ENCODE results near the gene PLAC1. TPM values are rescaled to one million over a fixed set of nuclear protein-coding genes. Genes with fewer than 3 reads are reported as not detected.

PLAC1 gene
- total and polyA plus RNA-seq, 2 donors = 0.23 to 14.5 TPM

GRCh38 chrX:134571796-134572195, 86.5 kb downstream of the PLAC1 start:
- no peaks in the 10 kb centered on the region for H3K36me3 ChIP-seq (ENCODE audit: insufficient read depth)
- H3K4me3 ChIP-seq (ENCODE audit: low read depth, low read length) = no peak overlapping the region
- WGBS = 19% methylated on average over 5 of the region's 5 CpGs
- no peak for DNase-seq (ENCODE audit: extremely low spot score)
- no peaks in the 10 kb centered on the region for H3K4me1 ChIP-seq (ENCODE audit: insufficient read depth)
- H3K27ac ChIP-seq (ENCODE audit: low read depth) = no peak overlapping the region

GRCh38 chrX:134570899-134571298, 87.4 kb downstream of the PLAC1 start:
- Histone ChIP-seq H3K27ac (ENCODE audit: low read depth) (no peak overlapping the region), H3K4me1 (ENCODE audit: insufficient read depth) (no peaks in the 10 kb centered on the region), H3K4me3 (ENCODE audit: low read depth, low read length) (no peak overlapping the region), H3K36me3 (ENCODE audit: insufficient read depth) (no peaks in the 10 kb centered on the region)
- 15% methylated on average over 2 of the region's 2 CpGs for WGBS
- no peak for DNase-seq (ENCODE audit: extremely low spot score)

GRCh38 chrX:134570509-134570846, 87.8 kb downstream of the PLAC1 start:
- no peak overlapping the region for H3K27ac ChIP-seq (ENCODE audit: low read depth)
- WGBS = 32% methylated on average over 3 of the region's 3 CpGs
- no peak overlapping the region for H3K4me3 ChIP-seq (ENCODE audit: low read depth, low read length)
- no peaks in the 10 kb centered on the region for H3K36me3 ChIP-seq (ENCODE audit: insufficient read depth)
- no peaks in the 10 kb centered on the region for H3K4me1 ChIP-seq (ENCODE audit: insufficient read depth)
- no peak for DNase-seq (ENCODE audit: extremely low spot score)

GRCh38 chrX:134569306-134569705, 89.0 kb downstream of the PLAC1 start:
- DNase-seq (ENCODE audit: extremely low spot score) = no peak
- WGBS = 57% methylated on average over 3 of the region's 3 CpGs
- H3K27ac ChIP-seq (ENCODE audit: low read depth) = no peak overlapping the region
- no peaks in the 10 kb centered on the region for H3K36me3 ChIP-seq (ENCODE audit: insufficient read depth)
- H3K4me1 ChIP-seq (ENCODE audit: insufficient read depth) = no peaks in the 10 kb centered on the region
- H3K4me3 ChIP-seq (ENCODE audit: low read depth, low read length) = no peak overlapping the region

GRCh38 chrX:134568285-134569016, 89.8 kb downstream of the PLAC1 start:
- H3K4me3 ChIP-seq (ENCODE audit: low read depth, low read length) = no peak overlapping the region
- WGBS = 75% methylated on average over 8 of the region's 8 CpGs
- H3K36me3 ChIP-seq (ENCODE audit: insufficient read depth) = no peaks in the 10 kb centered on the region
- no peaks in the 10 kb centered on the region for H3K4me1 ChIP-seq (ENCODE audit: insufficient read depth)
- no peak for DNase-seq (ENCODE audit: extremely low spot score)
- no peak overlapping the region for H3K27ac ChIP-seq (ENCODE audit: low read depth)

GRCh38 chrX:134566506-134566905, 91.8 kb downstream of the PLAC1 start:
- Histone ChIP-seq H3K4me3 (ENCODE audit: low read depth, low read length) (no peak overlapping the region), H3K27ac (ENCODE audit: low read depth) (no peak overlapping the region), H3K4me1 (ENCODE audit: insufficient read depth) (no peaks in the 10 kb centered on the region), H3K36me3 (ENCODE audit: insufficient read depth) (no peaks in the 10 kb centered on the region)
- WGBS = 67% methylated on average over 5 of the region's 5 CpGs
- DNase-seq (ENCODE audit: extremely low spot score) = no peak

- no peaks in the 10 kb centered on the region for H3K4me1 ChIP-seq (ENCODE audit: insufficient read depth)
- no peaks in the 10 kb centered on the region for H3K36me3 ChIP-seq (ENCODE audit: insufficient read depth)
- WGBS = 84% methylated on average over 2 of the region's 2 CpGs
- H3K27ac ChIP-seq (ENCODE audit: low read depth) = no peak overlapping the region
- DNase-seq (ENCODE audit: extremely low spot score) = no peak
- H3K4me3 ChIP-seq (ENCODE audit: low read depth, low read length) = no peak overlapping the region
Measured at GRCh38 chrX:134562002-134562401, 96.3 kb downstream of the PLAC1 start.

- no peak overlapping the region for H3K27ac ChIP-seq (ENCODE audit: low read depth)
- DNase-seq (ENCODE audit: extremely low spot score) = no peak
- no peaks in the 10 kb centered on the region for H3K36me3 ChIP-seq (ENCODE audit: insufficient read depth)
- H3K4me3 ChIP-seq (ENCODE audit: low read depth, low read length) = no peak overlapping the region
- WGBS = 82% methylated on average over 4 of the region's 4 CpGs
- H3K4me1 ChIP-seq (ENCODE audit: insufficient read depth) = no peaks in the 10 kb centered on the region
Measured at GRCh38 chrX:134558133-134558532, 100.1 kb downstream of the PLAC1 start.

GRCh38 chrX:134554291-134554690, 104.0 kb downstream of the PLAC1 start:
- Histone ChIP-seq H3K4me3 (ENCODE audit: low read depth, low read length) (no peak overlapping the region), H3K36me3 (ENCODE audit: insufficient read depth) (no peaks in the 10 kb centered on the region), H3K4me1 (ENCODE audit: insufficient read depth) (no peaks in the 10 kb centered on the region), H3K27ac (ENCODE audit: low read depth) (no peak overlapping the region)
- 65% methylated on average over 8 of the region's 8 CpGs for WGBS
- DNase-seq (ENCODE audit: extremely low spot score) = no peak

GRCh38 chrX:134552351-134552750, 105.9 kb downstream of the PLAC1 start:
- H3K36me3 ChIP-seq (ENCODE audit: insufficient read depth) = no peaks in the 10 kb centered on the region
- no peak overlapping the region for H3K27ac ChIP-seq (ENCODE audit: low read depth)
- DNase-seq (ENCODE audit: extremely low spot score) = no peak
- no peaks in the 10 kb centered on the region for H3K4me1 ChIP-seq (ENCODE audit: insufficient read depth)
- H3K4me3 ChIP-seq (ENCODE audit: low read depth, low read length) = no peak overlapping the region
- 43% methylated on average over 5 of the region's 5 CpGs for WGBS

- Histone ChIP-seq H3K4me3 (ENCODE audit: low read depth, low read length) (peak overlapping the region; percentile 16), H3K4me1 (ENCODE audit: insufficient read depth) (no peaks in the 10 kb centered on the region), H3K36me3 (ENCODE audit: insufficient read depth) (no peaks in the 10 kb centered on the region), H3K27ac (ENCODE audit: low read depth) (no peak overlapping the region)
- 15% methylated on average over 22 of the region's 22 CpGs for WGBS
- no peak for DNase-seq (ENCODE audit: extremely low spot score)
Measured at GRCh38 chrX:134551376-134552048, 106.8 kb downstream of the PLAC1 start.

- WGBS = under 1% methylated on average over 33 of the region's 33 CpGs
- H3K4me1 ChIP-seq (ENCODE audit: insufficient read depth) = no peaks in the 10 kb centered on the region
- H3K27ac ChIP-seq (ENCODE audit: low read depth) = no peak overlapping the region
- peak overlapping the region; percentile 51 for H3K4me3 ChIP-seq (ENCODE audit: low read depth, low read length)
- DNase-seq (ENCODE audit: extremely low spot score) = no peak
- H3K36me3 ChIP-seq (ENCODE audit: insufficient read depth) = no peaks in the 10 kb centered on the region
Measured at GRCh38 chrX:134548257-134549201, 109.7 kb downstream of the PLAC1 start.

GRCh38 chrX:134547047-134547679, 111.1 kb downstream of the PLAC1 start:
- no peak for DNase-seq (ENCODE audit: extremely low spot score)
- WGBS = 18% methylated on average over 7 of the region's 7 CpGs
- no peak overlapping the region for H3K4me3 ChIP-seq (ENCODE audit: low read depth, low read length)

More at GRCh38 chrX:134547047-134547679, 111.1 kb downstream of the PLAC1 start:
- no peaks in the 10 kb centered on the region for H3K4me1 ChIP-seq (ENCODE audit: insufficient read depth)
- no peaks in the 10 kb centered on the region for H3K36me3 ChIP-seq (ENCODE audit: insufficient read depth)
- no peak overlapping the region for H3K27ac ChIP-seq (ENCODE audit: low read depth)

Measured in urinary bladder (tissue), 4 donors.